ENCODE results near the gene TMEM198.

TMEM198 gene

GRCh38 chr2:219557791-219558785 is 14.3 kb downstream of the TMEM198 start:
- DNase-seq (ENCODE audit: low read depth) = no peak
- no peak overlapping the region for H3K4me3 ChIP-seq (ENCODE audit: low read length)

GRCh38 chr2:219559156-219559915 is 15.5 kb downstream of the TMEM198 start:
- no peak for TF ChIP-seq CTCF (IDR thresholded peaks at IDR 0.05; ENCODE audit: insufficient read depth, low read depth, low read length, missing control alignments)

More at GRCh38 chr2:219557791-219558785, 14.3 kb downstream of the TMEM198 start:
- no peak for TF ChIP-seq CTCF (IDR thresholded peaks at IDR 0.05; ENCODE audit: insufficient read depth, low read depth, low read length, missing control alignments)

GRCh38 chr2:219560037-219560892 is 16.4 kb downstream of the TMEM198 start:
- DNase-seq (ENCODE audit: low read depth) = no peak
- H3K4me3 ChIP-seq (ENCODE audit: low read length) = no peak overlapping the region
- peak; percentile 65 for TF ChIP-seq CTCF (IDR thresholded peaks at IDR 0.05; ENCODE audit: insufficient read depth, low read depth, low read length, missing control alignments)

More at GRCh38 chr2:219559156-219559915, 15.5 kb downstream of the TMEM198 start:
- no peak overlapping the region for H3K4me3 ChIP-seq (ENCODE audit: low read length)
- no peak for DNase-seq (ENCODE audit: low read depth)

GRCh38 chr2:219560893-219561178 is 17.0 kb downstream of the TMEM198 start:
- H3K4me3 ChIP-seq (ENCODE audit: low read length) = no peak overlapping the region
- no peak for DNase-seq (ENCODE audit: low read depth)
- TF ChIP-seq CTCF (IDR thresholded peaks at IDR 0.05; ENCODE audit: insufficient read depth, low read depth, low read length, missing control alignments) = no peak

- TF ChIP-seq CTCF (IDR thresholded peaks at IDR 0.05; ENCODE audit: insufficient read depth, low read depth, low read length, missing control alignments) = no peak
- no peak overlapping the region for H3K4me3 ChIP-seq (ENCODE audit: low read length)
- no peak for DNase-seq (ENCODE audit: low read depth)
Measured at GRCh38 chr2:219561179-219562048, 17.6 kb downstream of the TMEM198 start.

All from epithelial cell of esophagus (primary cell).